ENCODE results near the gene RGS7BP. TPM values are rescaled to one million over a fixed set of nuclear protein-coding genes. Genes with fewer than 3 reads are reported as not detected.

RGS7BP gene
- total RNA-seq, 1 donor from 2014 or later: not detected

DNA sequence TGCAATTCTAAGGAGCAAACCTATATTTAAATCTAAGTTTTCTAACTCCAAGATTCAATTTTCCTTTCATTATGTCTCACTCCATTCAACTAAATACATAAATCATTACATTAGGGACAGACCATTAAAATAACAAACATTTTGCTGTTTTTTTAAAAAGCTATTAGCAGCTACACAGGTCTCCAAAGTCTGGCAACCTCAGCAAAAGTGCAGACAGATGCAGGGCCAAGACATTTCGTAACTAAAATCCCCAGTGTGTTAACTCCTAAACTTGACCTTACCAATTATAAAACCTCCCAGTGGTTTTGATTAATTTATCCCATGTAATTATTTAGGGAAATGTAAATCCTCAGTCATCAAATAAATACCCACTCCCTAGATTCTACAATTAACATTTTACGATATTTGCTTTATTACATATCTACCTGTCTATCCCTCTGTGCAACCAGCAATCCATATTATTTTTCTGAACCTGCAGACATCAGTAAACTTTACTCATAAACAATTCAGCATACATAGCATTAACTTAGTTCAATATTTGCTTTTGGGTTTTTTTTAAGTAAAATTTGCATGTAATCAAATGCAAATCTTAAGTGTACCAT, 64.7 kb downstream of the RGS7BP start:
- no peak overlapping the region for H3K4me3 Mint-ChIP-seq (ENCODE audit: unreplicated experiment)
- H3K4me1 Mint-ChIP-seq (ENCODE audit: low read depth): no peaks in the 10 kb centered on the region
- no peak for DNase-seq (ENCODE audit: low spot score)
- no peaks in the 10 kb centered on the region for H3K36me3 Mint-ChIP-seq (ENCODE audit: low read depth)
- H3K9me3 Mint-ChIP-seq (ENCODE audit: low read depth): no peaks in the 10 kb centered on the region
- H3K27me3 Mint-ChIP-seq (ENCODE audit: low read depth): peaks cover 2% of the 10 kb centered on the region
- no peak overlapping the region for H3K27ac Mint-ChIP-seq (ENCODE audit: unreplicated experiment)
- no peak for TF ChIP-seq CTCF (IDR thresholded peaks at IDR 0.05)

DNA sequence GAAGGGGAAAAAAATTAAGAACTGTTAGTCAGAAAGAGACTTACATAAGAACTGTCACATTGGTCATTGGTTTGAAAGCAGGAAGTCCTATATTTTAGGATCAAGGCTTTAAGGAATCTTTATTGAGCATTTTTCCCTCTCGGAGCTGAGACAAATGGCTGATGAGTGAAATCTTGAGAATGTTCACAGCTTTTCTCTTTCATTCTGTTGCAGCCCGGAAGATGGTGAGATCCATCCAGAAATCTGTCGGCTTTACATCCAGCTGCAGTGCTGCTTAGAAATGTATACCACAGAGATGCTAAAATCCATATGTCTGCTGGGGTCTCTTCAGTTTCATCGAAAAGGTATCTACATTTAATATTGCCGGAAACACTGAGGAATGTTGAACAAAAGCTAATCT, 69.7 kb downstream of the RGS7BP start:
- Mint-ChIP-seq H3K27ac (ENCODE audit: unreplicated experiment) (no peak overlapping the region), H3K9me3 (ENCODE audit: low read depth) (no peaks in the 10 kb centered on the region), H3K27me3 (ENCODE audit: low read depth) (peaks cover 20% of the 10 kb centered on the region), H3K36me3 (ENCODE audit: low read depth) (no peaks in the 10 kb centered on the region), H3K4me1 (ENCODE audit: low read depth) (no peaks in the 10 kb centered on the region), H3K4me3 (ENCODE audit: unreplicated experiment) (no peak overlapping the region)
- DNase-seq (ENCODE audit: low spot score): no peak
- no peak for TF ChIP-seq CTCF (IDR thresholded peaks at IDR 0.05)

- no peak for DNase-seq (ENCODE audit: low spot score)
- H3K9me3 Mint-ChIP-seq (ENCODE audit: low read depth): no peaks in the 10 kb centered on the region
- peaks cover 20% of the 10 kb centered on the region for H3K27me3 Mint-ChIP-seq (ENCODE audit: low read depth)
- no peak overlapping the region for H3K27ac Mint-ChIP-seq (ENCODE audit: unreplicated experiment)
- no peaks in the 10 kb centered on the region for H3K4me1 Mint-ChIP-seq (ENCODE audit: low read depth)
- TF ChIP-seq CTCF (IDR thresholded peaks at IDR 0.05): no peak
- no peak overlapping the region for H3K4me3 Mint-ChIP-seq (ENCODE audit: unreplicated experiment)
- H3K36me3 Mint-ChIP-seq (ENCODE audit: low read depth): no peaks in the 10 kb centered on the region
Observed at GRCh38 chr5:64576250-64576649, 70.4 kb downstream of the RGS7BP start.

- peaks cover 43% of the 10 kb centered on the region for H3K27me3 Mint-ChIP-seq (ENCODE audit: low read depth)
- H3K36me3 Mint-ChIP-seq (ENCODE audit: low read depth): no peaks in the 10 kb centered on the region
- no peak for TF ChIP-seq CTCF (IDR thresholded peaks at IDR 0.05)
- H3K9me3 Mint-ChIP-seq (ENCODE audit: low read depth): no peaks in the 10 kb centered on the region
- no peak overlapping the region for H3K4me3 Mint-ChIP-seq (ENCODE audit: unreplicated experiment)
- DNase-seq (ENCODE audit: low spot score): no peak
- H3K27ac Mint-ChIP-seq (ENCODE audit: unreplicated experiment): no peak overlapping the region
- no peaks in the 10 kb centered on the region for H3K4me1 Mint-ChIP-seq (ENCODE audit: low read depth)
Observed at GRCh38 chr5:64585646-64586045, 79.8 kb downstream of the RGS7BP start.

DNA sequence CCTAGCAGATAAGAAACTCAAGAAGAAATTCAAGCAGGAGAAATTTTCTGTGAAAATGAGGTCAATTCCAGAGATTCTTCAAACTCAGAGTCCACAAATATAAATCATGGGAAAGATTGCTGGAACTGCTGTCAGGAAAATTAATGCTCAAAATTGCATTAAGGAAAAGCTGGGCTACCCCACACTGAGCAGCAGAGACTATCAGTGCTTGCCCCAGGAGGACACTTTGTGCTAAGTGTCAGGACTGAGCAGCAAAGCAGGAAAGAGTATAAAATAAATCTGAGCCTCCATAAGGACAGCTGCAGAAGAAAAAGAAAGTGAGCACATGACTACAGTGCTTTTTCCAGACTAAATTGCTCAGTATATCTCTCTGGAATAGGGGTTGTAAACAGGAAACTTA, 81.6 kb downstream of the RGS7BP start:
- Mint-ChIP-seq H3K27ac (ENCODE audit: unreplicated experiment) (no peak overlapping the region), H3K4me1 (ENCODE audit: low read depth) (no peaks in the 10 kb centered on the region), H3K9me3 (ENCODE audit: low read depth) (no peaks in the 10 kb centered on the region), H3K27me3 (ENCODE audit: low read depth) (peaks cover 42% of the 10 kb centered on the region), H3K36me3 (ENCODE audit: low read depth) (no peaks in the 10 kb centered on the region), H3K4me3 (ENCODE audit: unreplicated experiment) (no peak overlapping the region)
- no peak for DNase-seq (ENCODE audit: low spot score)
- no peak for TF ChIP-seq CTCF (IDR thresholded peaks at IDR 0.05)

Measured in chondrocyte (in vitro differentiated cells).